ENCODE data around the gene MYOM3.
A peak's percentile ranks its signal among the peaks of the same experiment; 100 is the strongest.

Gene MYOM3

DNA sequence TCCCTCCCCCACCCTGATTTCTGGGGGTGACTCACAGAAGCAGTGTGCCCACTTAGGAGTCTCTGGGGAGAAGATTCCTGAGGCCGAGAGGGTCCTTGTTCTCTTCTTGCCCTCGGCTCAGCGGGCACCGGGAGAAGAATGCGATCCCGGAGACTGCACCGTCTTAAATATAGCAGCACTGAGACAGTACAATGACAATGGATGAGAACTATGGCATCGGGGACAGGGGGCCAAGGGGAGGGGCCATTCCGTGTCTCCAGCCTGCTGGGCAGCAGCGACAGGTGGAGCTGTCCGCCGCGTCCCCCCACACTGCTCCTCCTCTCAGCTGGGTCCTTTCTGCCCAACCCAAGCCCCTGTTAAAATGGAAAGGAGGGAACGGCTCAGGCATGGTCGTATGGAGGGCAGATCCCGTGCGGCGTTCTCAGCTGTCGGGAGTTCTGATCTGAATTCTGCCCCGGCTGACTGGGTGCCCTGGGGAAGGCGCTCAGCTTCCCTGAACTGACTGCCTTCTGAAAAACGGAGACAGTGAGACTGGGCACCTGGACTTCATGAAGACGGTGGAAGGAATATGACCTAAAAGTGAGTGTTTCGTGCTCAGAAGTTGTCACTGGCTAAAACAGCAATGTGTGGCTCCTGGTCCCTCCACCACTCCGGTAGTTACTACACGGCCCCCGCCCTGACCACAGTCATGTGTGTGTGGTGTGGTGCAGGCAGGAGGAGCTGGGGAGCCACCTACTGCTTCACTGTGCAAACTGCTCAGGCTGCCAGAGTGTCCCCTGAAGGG lies at the start of gene MYOM3:
TSS of gene MYOM3 (minus strand) at position 140 of the 784 bp plus-strand sequence. CDS start 3,499 bp downstream, outside the sequence.
- peak; percentile 51 for DNase-seq (ENCODE audit: low read depth)

DNA sequence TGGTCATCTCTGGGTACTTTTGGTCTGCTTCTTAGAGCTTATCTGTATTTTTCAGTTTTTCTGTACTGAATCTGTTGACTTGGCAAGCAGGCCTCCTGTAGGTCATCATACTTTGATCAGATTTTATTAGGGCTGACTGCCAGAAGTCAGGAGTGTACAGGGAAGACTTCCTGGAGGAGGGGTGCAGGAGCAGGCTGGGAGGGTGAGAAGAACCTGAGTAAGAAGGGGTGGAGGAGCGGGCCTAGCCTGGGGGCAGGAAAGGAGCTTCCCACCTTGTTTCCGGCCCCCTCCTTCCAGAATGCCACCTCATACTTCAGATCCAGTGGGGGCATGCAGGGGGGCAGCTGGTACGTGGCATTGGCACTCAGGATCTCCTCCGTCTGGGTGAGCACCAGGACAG lies 49.3 kb upstream of the MYOM3 start:
- no peak for DNase-seq (ENCODE audit: low read depth)

DNA sequence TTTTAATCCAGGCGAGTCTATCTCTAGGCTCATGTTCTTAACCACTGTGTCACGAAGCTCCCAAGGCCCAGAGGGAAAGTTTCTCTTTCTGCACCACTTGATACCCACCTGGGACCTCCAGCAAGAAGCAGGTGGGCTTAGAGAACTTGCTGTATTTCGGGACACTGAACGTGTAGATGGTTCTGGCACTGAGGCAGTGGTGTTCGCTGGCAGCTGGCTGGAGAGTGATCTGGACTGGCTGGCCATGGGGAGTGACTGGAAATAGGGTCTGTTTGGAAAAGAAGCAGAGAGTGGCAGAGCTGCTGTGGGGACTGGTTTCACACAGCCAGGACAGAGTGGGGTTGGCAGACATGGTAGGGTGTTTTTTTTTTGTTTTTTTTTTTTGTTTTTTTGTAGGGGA lies 47.4 kb upstream of the MYOM3 start:
- DNase-seq (ENCODE audit: low read depth): no peak

DNA sequence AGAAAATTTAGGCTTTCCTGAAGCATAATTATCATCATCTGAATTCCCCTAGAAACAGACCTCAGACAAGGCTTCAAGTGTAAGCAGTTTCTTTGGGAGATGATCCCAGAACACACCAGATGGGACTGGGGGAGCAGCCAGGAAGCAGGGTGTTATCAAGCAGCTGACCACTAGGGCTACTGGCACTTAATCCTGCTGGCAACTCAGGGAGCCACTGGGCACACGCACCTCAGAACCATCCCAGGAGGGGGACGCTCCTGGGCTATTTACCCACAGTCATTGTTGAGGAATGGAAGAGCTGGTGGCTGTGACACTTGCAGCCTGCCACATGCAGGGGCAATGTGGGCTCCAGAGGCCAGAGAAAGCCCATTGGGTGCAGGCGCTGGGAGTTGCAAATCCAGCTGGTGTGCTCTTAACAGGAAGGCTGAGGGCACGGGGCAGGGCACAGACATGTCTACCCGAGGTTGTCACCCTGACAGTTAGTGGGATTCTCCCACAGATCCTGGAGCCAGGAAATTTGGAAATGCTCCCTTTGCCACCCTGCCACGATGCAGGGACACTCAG lies 46.1 kb upstream of the MYOM3 start:
- no peak for DNase-seq (ENCODE audit: low read depth)

- no peak for DNase-seq (ENCODE audit: low read depth)
Observed at GRCh38 chr1:24156542-24157260, 44.8 kb upstream of the MYOM3 start.

DNA sequence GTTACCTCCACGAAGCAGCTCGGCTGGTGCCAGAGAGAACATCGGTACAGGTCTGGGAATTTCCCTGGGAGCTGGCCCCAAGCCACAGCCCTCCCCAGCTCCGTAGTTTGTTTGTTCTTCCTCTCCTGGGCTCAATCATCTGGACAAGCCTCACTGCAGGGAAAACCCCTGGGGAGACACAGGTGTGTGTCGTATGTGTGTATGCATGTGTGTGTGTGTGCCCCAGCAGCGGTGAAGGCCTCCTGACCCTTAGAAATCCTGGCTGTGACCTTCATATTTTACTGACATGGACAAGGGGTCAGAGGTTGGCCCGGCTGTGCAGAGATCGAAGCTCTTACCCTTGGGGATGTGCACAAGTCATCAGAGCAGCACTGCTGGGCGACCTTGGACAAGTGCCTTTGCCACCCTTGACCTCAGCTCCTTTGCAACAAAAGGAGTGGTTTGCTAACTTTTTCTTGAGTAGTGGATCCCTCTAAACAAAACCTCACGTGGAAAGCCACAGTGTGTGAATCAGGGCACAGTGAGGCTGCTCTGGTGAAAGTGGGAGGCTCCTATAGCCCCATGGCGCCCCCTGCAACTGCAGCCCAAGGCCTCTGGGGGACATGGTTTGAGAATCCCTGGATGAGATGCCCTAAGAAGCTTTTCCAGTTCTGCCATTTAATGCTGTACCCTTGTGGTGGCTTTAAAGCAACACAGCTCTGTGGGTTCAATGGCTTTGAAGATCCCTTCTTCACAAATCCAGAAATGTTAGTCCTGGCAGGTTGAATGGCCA lies 43.3 kb upstream of the MYOM3 start:
- no peak for DNase-seq (ENCODE audit: low read depth)

DNA sequence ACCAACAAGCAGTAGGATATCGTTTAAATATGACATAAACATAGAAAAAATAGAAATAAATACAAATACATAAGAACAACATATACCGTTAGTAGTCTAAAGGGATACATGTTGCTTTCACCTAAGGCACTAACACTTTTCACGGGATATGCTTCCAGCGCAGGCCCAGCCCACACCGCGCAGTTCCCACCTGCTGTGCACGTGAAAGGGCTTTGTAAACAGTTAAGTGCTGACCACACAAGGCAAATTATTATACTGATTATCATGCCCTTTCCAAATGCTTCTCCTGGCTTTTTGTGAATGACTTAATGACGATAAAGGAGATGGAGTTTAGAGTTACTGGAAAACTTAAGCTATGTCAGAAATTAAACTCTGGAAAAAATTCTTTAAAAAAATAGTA lies 42.3 kb upstream of the MYOM3 start:
- DNase-seq (ENCODE audit: low read depth): no peak

DNA sequence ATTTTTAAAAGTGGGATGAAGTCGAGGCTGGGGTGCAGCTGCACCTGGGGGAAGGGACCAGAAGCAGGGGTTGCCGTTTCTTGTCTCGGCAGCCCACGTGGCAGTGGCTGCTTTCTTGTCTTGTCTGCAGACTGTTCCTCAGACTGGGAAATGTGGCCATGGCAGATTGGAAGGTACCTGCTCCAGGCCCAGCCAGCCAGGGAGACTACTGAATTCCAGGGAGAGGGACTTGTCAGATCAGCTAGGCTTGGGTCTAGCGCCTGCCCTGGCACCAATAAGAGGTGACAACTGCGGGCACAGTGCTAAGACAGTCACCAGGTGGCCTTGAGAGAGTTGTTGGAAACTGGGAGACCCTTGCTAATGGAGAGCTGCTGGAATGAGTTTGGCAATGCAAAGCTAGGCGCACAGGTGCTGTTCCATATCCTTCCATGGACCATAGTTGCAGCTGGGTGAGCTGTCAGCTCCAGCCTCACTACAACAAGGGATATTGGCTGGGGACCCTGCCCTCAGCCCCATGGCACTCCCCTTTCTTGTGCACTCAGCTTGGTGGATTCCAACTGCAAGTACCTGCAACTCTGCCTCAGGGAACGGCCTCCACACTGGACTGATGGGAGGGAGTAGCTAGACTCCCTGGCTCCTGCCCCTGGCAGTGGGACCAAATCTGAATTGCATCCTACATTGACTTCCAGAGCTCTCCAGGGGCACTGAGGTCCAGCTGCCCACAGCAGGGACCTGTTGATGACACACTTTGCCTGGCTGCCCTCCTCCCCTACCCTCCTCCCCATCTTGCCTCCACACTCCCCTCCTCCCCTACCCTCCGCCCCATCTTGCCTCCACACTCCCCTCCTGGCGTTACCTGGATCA lies 40.9 kb upstream of the MYOM3 start:
- DNase-seq (ENCODE audit: low read depth): no peak

DNA sequence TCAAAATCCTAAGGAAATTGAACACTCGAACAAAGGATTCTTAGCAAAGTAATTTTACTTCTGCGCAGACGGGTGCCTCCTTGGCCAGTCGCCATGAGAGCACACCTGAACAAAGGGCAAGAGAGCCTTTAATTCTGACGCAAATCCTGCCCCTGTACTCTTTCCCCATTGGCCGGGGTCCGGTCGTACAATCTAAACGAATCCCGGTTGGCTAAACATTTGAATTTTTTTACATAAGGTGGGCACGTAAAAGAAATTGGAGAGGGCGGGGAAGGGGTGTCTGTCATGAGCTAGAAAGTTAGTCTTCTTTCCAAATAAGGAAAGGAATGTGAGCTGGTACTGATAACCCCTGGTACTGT lies 39.2 kb upstream of the MYOM3 start:
- no peak for DNase-seq (ENCODE audit: low read depth)

DNA sequence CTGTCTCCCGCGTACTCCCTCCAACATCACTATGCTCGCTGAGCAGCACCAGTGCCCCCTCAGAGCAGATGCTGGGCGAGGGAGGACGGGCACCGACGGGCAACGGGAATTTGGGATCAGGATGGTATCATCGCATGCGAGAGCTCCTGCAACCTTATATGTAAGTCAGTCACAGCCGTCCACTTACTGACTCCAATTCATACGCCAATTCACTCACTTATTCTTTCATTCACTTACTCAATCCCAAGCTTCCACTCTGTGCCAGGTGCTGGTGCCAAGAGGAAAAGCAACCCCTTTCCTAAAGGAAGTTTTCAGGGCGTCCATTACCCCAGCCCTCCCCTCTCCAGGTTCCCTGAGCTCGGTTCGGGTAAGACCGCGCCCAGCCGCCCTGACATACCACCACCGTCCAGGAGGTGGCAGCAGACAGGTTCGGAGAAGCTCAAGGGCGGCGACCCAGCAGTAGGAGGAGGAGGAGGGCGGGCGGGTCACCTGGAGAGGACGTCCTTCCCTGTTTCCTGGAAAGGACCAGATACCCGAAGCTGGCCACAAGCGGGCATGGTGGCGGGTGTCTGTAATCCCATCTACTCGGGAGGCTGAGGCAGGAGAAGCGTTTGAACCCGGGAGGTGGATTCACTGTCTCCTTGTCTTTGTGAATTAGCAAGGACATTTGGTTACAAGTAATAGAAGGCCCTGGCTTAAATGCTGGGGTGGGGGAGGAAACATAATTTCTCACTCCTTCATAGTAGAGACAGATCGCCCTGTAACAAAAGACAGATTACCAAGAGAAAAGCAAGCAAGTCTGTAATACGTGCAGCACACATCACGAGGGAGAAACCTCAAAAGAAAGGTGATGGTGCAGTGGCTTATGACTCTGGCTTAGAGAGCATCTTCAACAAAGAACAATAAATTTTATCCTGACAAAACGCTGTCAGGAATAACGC lies 38.6 kb upstream of the MYOM3 start:
- DNase-seq (ENCODE audit: low read depth): peak; percentile 54

DNA sequence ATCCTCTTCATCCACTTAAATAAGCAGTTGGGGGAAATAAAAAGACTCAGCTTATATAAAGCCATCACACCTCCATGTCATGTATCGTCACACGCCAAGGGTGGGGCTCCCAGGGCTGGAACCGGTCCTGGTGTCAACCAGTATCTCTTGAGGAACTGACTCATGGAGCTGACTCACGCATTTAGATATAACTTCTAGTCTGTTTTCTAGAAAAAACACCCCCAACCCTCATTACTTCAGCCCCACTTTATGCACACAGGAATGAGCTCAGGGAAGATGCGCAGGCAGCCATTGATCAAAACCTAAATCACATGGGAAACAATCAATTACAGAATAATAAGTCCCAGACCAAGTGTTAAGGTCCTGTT lies 37.9 kb upstream of the MYOM3 start:
- no peak for DNase-seq (ENCODE audit: low read depth)

GRCh38 chr1:24147816-24148215 lies 35.9 kb upstream of the MYOM3 start:
- no peak for DNase-seq (ENCODE audit: low read depth)

- DNase-seq (ENCODE audit: low read depth): no peak
Observed at GRCh38 chr1:24147194-24147593, 35.3 kb upstream of the MYOM3 start.

DNA sequence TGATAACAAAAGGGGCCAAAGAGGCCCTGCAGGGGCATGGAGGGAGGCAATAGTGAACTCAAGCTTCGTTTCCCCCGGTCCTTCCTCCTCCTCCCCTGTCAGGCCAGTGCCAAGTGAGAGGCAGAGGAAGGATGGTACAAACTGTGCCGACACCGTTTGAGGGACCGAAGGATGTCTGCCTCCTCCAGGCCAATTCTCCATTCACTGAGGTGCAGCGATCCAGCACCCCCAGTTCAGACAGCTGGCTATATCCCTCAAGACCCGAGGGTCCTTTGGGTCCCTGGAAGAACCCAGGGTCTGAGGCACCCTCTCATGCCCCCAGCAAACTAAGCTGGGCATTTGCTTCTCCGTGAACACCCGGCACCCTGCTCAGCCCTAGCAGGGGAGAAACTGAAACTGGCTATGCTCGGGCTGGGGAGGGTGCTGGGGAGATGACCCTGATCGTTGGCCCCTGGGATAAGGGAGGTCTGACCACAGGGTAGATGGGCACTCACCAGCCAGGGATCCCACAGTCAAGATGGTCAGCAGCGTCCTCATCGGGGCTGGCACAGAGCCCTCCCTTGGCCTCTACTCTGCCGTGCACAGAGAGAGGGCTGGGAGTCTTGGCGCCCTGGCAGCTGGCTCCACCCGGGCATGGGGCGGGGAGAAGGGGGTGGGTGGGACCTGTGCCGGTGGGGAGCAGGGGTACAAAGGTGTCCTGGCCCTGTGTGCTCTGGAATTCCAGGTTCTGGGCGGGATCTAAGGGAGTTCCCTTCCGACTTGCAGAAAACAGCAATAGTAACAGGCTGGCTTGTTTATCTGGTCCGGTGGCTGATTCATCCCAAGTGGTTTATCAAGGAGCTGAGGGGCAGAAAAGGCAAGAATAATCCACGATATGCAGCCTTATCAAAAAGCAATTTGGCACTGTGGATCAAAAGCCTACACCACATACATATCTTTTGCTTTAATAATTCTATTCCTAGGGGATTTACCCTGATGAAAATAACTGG lies 30.9 kb upstream of the MYOM3 start, which contains the start of gene IL22RA1:
TSS of gene IL22RA1 (minus strand) at position 595 of the 989 bp plus-strand sequence. CDS start at position 537, 58 bp downstream.
- DNase-seq (ENCODE audit: low read depth): no peak

GRCh38 chr1:24141311-24141997 lies 29.5 kb upstream of the MYOM3 start:
- no peak for DNase-seq (ENCODE audit: low read depth)

DNA sequence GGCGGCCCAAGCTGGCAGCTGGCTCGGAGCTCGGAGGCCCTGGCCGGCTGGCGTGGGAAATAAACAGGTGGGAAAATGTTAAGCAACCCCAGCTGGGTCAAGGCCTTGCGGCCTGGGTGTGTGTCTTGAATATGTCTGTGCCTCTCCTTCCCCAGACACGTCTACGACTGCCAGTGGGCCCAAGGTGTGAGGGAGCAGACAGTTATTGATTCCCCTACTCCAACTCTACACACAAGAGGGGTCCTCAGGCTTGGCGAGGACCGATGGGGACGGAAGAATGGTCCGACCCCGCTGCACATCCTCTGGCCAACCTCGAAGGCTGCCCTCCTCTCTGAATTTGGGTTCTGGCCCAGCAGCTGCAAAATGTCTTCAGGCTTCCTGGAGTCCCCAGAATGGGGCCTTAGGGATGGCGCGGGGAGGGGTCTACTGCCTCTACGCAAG lies 28.8 kb upstream of the MYOM3 start:
- DNase-seq (ENCODE audit: low read depth): no peak

DNA sequence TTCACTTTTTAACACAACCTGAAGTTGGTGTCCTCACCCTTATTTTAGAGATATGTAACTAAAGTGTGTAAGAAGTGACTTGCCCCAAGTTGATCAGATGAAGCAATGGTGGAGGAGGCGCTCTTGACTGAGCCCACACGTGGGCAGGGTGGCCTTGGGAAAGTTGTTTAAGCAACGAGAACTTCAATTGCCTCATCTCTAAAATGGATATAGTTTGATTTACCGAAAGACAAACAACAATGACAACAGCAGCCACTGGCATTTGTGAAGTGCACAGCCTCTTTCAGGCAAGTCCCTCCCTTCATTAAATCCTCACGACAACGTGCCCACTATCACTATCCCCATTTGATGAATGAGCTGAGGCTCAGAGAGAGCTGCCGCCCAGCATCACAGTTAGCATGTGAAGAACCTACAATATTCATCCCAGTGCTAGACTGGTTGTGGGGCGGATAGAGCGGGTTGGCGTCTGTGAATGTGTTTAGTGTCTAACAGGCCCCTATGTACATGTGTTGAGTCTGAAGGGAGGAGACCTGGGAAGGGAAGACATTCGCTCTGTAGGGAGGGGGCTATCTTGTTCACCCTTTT lies 28.0 kb upstream of the MYOM3 start:
- no peak for DNase-seq (ENCODE audit: low read depth)

- no peak for DNase-seq (ENCODE audit: low read depth)
Observed at GRCh38 chr1:24139222-24139489, 27.2 kb upstream of the MYOM3 start.
